C4-2B (cell line): ENCODE results near the gene UBE2B.

ENCODE experiments used
- ZFX ChIP-seq: fragments of 450-650 bp; IDR thresholded peaks from 2 replicates; pipeline ENCODE4 v1.6.1; 2017
- TF ChIP-seq, protein P1 (sequence below): fragments of 450-650 bp; conservative IDR thresholded peaks from 2 replicates; pipeline ENCODE4 v1.5.1; 2017; ENCODE audit warnings: mild to moderate bottlenecking

DNA sequence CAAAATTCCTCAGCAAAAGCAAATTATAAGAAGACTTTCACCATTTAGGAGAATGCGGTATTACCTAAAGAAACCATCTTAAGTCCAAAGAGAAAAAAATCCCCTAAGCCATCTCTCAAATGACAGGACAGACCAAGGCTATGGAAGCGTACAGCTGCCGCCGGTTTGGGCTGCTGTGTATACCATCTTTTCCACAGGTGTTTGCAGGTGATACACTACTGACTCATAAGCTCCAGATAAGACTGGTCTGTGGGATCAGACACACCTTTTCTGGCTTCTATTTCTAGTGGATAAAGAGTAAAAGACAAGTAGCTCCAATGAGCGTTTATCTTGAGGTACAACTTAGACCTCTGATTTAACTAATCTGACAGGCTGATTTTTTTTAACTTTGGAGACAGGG lies 32.6 kb downstream of the UBE2B start:
- TF ChIP-seq, protein P1, sequence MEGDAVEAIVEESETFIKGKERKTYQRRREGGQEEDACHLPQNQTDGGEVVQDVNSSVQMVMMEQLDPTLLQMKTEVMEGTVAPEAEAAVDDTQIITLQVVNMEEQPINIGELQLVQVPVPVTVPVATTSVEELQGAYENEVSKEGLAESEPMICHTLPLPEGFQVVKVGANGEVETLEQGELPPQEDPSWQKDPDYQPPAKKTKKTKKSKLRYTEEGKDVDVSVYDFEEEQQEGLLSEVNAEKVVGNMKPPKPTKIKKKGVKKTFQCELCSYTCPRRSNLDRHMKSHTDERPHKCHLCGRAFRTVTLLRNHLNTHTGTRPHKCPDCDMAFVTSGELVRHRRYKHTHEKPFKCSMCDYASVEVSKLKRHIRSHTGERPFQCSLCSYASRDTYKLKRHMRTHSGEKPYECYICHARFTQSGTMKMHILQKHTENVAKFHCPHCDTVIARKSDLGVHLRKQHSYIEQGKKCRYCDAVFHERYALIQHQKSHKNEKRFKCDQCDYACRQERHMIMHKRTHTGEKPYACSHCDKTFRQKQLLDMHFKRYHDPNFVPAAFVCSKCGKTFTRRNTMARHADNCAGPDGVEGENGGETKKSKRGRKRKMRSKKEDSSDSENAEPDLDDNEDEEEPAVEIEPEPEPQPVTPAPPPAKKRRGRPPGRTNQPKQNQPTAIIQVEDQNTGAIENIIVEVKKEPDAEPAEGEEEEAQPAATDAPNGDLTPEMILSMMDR, result no peak
- TF ChIP-seq ZFX, result no peak
